ENCODE results near the gene RHBDL1. TPM values are rescaled to one million over a fixed set of nuclear protein-coding genes. Genes with fewer than 3 reads are reported as not detected.

RHBDL1 gene
- total RNA-seq, 2 donors from 2014 or later, result 0.67 to 1.3 TPM

DNA sequence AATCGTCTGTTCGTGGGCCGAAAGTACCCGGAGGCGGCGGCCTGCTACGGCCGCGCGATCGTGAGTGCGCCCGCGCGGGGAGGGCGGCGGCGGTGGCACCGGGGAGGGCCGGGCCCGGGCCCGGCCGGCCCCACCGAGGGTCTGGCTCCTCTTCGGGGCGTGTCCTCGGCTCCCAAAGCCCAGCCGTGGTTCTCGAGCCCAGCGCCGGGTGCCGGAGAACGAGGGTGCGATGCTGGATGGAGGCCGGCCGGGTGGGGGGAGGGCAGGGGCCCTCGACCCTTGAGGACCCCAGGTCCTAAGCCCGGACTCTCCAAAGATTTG, 5.1 kb downstream of the RHBDL1 start:
- no peaks in the 10 kb centered on the region for H3K9me3 ChIP-seq
- H3K27me3 ChIP-seq, result no peaks in the 10 kb centered on the region
- peak overlapping the region; percentile 95 to 99 for H3K27ac ChIP-seq
- H3K4me3 ChIP-seq, result peak overlapping the region; percentile 82 to 88
- H3K36me3 ChIP-seq, result peaks cover 20% of the 10 kb centered on the region
- DNase-seq (ENCODE audit: low spot score), result no peak
- TF ChIP-seq, protein P1, sequence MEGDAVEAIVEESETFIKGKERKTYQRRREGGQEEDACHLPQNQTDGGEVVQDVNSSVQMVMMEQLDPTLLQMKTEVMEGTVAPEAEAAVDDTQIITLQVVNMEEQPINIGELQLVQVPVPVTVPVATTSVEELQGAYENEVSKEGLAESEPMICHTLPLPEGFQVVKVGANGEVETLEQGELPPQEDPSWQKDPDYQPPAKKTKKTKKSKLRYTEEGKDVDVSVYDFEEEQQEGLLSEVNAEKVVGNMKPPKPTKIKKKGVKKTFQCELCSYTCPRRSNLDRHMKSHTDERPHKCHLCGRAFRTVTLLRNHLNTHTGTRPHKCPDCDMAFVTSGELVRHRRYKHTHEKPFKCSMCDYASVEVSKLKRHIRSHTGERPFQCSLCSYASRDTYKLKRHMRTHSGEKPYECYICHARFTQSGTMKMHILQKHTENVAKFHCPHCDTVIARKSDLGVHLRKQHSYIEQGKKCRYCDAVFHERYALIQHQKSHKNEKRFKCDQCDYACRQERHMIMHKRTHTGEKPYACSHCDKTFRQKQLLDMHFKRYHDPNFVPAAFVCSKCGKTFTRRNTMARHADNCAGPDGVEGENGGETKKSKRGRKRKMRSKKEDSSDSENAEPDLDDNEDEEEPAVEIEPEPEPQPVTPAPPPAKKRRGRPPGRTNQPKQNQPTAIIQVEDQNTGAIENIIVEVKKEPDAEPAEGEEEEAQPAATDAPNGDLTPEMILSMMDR (IDR thresholded peaks at IDR 0.05), result no peak
- H3K4me1 ChIP-seq, result peaks cover 0 to 62% of the 10 kb centered on the region in 2 donors

DNA sequence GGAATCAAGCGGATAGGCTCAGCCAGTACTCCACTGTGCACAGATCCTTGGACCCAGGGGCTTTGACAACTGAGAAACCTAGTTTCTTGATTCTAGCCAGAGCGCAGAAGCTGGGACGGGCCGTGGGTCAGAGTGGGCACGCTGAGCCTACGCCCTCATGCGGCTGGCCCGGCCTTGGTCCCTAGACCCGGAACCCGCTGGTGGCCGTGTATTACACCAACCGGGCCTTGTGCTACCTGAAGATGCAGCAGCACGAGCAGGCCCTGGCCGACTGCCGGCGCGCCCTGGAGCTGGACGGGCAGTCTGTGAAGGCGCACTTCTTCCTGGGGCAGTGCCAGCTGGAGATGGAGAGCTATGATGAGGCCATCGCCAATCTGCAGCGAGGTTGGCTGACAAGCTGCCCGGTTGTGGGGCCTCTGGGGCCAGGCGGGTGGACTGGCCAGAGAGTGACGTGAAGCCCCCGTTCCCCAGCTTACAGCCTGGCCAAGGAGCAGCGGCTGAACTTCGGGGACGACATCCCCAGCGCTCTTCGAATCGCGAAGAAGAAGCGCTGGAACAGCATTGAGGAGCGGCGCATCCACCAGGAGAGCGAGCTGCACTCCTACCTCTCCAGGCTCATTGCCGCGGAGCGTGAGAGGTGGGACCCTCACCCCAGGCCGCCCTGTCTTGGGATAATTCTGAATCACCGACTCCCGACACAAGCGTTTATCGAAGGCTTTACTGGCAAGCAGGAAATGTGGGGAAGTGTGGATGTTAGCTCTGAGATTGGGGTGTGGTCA, 5.7 kb downstream of the RHBDL1 start:
- no peaks in the 10 kb centered on the region for H3K9me3 ChIP-seq
- peak overlapping the region; percentile 82 to 88 for H3K4me3 ChIP-seq
- TF ChIP-seq, protein P1 (IDR thresholded peaks at IDR 0.05), result no peak
- no peak for DNase-seq (ENCODE audit: low spot score)
- H3K4me1 ChIP-seq, result peaks cover 0 to 62% of the 10 kb centered on the region in 2 donors
- peaks cover 20% of the 10 kb centered on the region for H3K36me3 ChIP-seq
- no peaks in the 10 kb centered on the region for H3K27me3 ChIP-seq
- H3K27ac ChIP-seq, result peak overlapping the region; percentile 95 to 99

DNA sequence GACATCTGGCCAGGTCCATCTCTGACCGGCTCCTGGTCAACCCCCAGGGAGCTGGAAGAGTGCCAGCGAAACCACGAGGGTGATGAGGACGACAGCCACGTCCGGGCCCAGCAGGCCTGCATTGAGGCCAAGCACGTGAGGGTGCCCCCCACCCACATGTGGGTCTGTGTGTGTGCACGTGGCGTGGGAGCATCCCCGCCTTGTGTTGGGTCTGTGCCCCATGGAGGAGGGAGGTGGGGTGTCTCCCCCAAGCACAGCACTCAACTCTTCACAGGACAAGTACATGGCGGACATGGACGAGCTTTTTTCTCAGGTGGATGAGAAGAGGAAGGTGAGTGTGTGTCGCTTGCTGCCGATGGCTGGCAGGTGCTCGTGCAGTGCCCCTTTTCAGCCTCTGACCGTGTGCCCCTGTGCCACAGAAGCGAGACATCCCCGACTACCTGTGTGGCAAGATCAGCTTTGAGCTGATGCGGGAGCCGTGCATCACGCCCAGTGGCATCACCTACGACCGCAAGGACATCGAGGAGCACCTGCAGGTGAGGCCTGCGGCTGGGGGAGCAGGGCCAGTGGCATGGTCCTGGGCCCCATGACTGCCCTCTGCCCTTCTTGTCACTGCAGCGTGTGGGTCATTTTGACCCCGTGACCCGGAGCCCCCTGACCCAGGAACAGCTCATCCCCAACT, 6.4 kb downstream of the RHBDL1 start:
- no peak overlapping the region for H3K27ac ChIP-seq
- TF ChIP-seq, protein P1 (IDR thresholded peaks at IDR 0.05), result no peak
- H3K27me3 ChIP-seq, result no peaks in the 10 kb centered on the region
- DNase-seq (ENCODE audit: low spot score), result no peak
- peaks cover 24% of the 10 kb centered on the region for H3K36me3 ChIP-seq
- no peaks in the 10 kb centered on the region for H3K9me3 ChIP-seq
- H3K4me3 ChIP-seq, result peak overlapping the region in 1 of 2 donors; percentile 82
- peaks cover 0 to 59% of the 10 kb centered on the region in 2 donors for H3K4me1 ChIP-seq

DNA sequence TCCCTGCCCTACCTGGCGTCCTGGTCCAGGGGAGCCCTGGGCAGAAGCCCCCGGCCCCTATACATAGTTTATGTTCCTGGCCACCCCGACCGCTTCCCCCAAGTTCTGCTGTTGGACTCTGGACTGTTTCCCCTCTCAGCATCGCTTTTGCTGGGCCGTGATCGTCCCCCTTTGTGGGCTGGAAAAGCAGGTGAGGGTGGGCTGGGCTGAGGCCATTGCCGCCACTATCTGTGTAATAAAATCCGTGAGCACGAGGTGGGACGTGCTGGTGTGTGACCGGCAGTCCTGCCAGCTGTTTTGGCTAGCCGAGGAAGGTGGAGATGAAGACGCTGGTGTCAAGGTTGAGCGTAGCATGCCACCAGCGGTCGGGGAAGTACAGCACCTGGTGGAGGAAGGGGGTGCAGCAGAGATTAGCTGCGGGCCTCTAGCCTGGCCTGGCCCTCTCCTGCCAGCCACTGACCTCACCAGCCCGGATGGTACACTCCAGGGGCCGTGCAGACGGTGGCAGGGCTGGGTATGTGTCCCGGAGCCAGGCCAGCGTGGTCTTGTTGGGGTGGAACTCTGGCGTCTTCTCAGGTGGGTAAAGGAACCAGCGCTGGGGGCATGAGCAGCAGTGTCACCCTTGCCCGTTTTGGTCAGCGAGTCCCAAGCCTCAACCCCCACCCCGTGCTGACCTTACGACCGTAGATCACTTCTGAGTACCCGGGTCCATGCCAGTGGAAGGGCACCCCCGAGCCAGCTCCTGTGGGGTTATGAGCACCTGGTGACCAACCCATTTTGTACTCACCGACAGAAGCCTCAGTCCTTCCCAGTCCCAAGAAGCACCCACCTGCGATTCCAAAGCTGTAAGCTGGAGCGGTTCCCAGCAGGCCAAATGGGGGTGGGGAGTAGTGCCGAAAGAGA, 7.3 kb downstream of the RHBDL1 start:
- no peaks in the 10 kb centered on the region for H3K27me3 ChIP-seq
- peak overlapping the region in 1 of 2 donors; percentile 67 for H3K4me3 ChIP-seq
- H3K4me1 ChIP-seq, result peaks cover 0 to 59% of the 10 kb centered on the region in 2 donors
- no peak for DNase-seq (ENCODE audit: low spot score)
- peaks cover 29% of the 10 kb centered on the region for H3K36me3 ChIP-seq
- TF ChIP-seq, protein P1 (IDR thresholded peaks at IDR 0.05), result no peak
- no peaks in the 10 kb centered on the region for H3K9me3 ChIP-seq
- no peak overlapping the region for H3K27ac ChIP-seq

DNA sequence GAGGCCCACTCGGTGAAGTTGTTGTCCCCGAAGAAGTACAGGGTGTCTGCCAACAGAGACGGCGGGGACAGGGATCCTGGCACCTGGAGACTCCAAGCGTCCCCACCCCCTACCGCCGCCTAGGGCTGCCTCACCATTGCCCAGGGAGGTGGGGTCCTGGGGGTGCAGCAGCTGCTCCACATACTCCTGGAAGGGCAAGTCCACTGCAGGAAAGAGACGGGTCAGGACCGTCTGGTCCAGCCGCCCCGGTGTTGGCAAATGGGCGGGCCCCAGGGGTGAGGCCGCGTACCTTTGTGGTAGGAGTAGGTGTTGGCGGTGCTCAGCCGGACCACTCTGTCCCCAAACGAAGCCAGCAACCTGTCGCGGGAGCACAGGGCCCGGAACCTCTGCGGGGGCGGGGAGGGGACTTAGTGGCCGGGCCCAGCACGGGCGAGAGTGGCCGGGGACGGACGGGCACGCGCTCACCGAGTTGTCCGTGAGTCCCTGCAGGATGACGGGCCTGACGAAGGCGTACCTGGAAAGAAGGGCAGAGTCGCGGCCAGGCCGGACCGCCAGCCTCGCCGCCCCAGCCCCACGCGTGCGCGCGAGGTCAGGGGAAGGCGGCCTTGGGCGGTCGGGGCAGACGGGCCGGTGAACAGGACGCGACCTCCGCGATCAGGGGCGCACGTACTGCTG, 8.1 kb downstream of the RHBDL1 start:
- peaks cover 29% of the 10 kb centered on the region for H3K36me3 ChIP-seq
- no peak for DNase-seq (ENCODE audit: low spot score)
- H3K9me3 ChIP-seq, result no peaks in the 10 kb centered on the region
- no peaks in the 10 kb centered on the region for H3K27me3 ChIP-seq
- TF ChIP-seq, protein P1 (IDR thresholded peaks at IDR 0.05), result no peak
- peak overlapping the region; percentile 21 to 80 for H3K27ac ChIP-seq
- H3K4me3 ChIP-seq, result peak overlapping the region; percentile 54 to 67
- H3K4me1 ChIP-seq, result peaks cover 0 to 60% of the 10 kb centered on the region in 2 donors

Measured in right atrium auricular region (tissue), 2 donors.